SK-N-SH treated with all-trans-retinoic acid at 6 μM for 48 hours (cell line): ENCODE measurements around the gene DPP9.

Experiments
- ATAC-seq: fragments of 200-7000 bp; cut with Tn5 transposase; 3 replicates; pipeline ENCODE4 v1.9.1; 2020; ENCODE audit warnings: mild to moderate bottlenecking, moderate library complexity
- ARNTL ChIP-seq: fragments of 450-650 bp; formaldehyde crosslinking; IDR thresholded peaks from 2 replicates; pipeline ENCODE4 v1.5.0; 2020; ENCODE audit warnings: low read depth, mild to moderate bottlenecking, moderate library complexity, borderline replicate concordance
- CREB5 ChIP-seq: fragments of 250-450 bp; sonication (Bioruptor Pico); IDR thresholded peaks from 2 replicates; pipeline ENCODE4 v1.5.1; 2020; ENCODE audit warnings: low read depth, mild to moderate bottlenecking, moderate library complexity
- CSDC2 ChIP-seq: fragments of 250-450 bp; sonication (Bioruptor Pico); IDR thresholded peaks from 2 replicates; pipeline ENCODE4 v1.5.0; 2020; ENCODE audit warnings: mild to moderate bottlenecking, moderate library complexity
- GLIS3 ChIP-seq: fragments of 250-450 bp; sonication (Bioruptor Pico); IDR thresholded peaks from 2 replicates; pipeline ENCODE4 v1.5.0; 2020; ENCODE audit warnings: mild to moderate bottlenecking, moderate library complexity
- OSR1 ChIP-seq: fragments of 250-450 bp; sonication (Bioruptor Pico); IDR thresholded peaks from 2 replicates; pipeline ENCODE4 v1.8.0; 2022; ENCODE audit warnings: moderate library complexity, mild to moderate bottlenecking, inconsistent platforms
- TCF4 ChIP-seq: fragments of 250-450 bp; sonication (Bioruptor Pico); IDR thresholded peaks from 2 replicates; pipeline ENCODE4 v1.8.0; 2021; ENCODE audit warnings: mild to moderate bottlenecking, moderate library complexity, borderline replicate concordance
- TOX ChIP-seq: fragments of 250-450 bp; sonication (Bioruptor Pico); IDR thresholded peaks from 2 replicates; pipeline ENCODE4 v1.8.0; 2021; ENCODE audit warnings: mild to moderate bottlenecking, moderate library complexity, borderline replicate concordance
- ZC3H10 ChIP-seq: fragments of 250-450 bp; sonication (Bioruptor Pico); IDR thresholded peaks from 2 replicates; pipeline ENCODE4 v1.5.1; 2021; ENCODE audit warnings: mild to moderate bottlenecking, moderate library complexity
- ZNF565 ChIP-seq: fragments of 450-650 bp; formaldehyde crosslinking; conservative IDR thresholded peaks from 2 replicates; pipeline ENCODE4 v1.5.0; 2020; ENCODE audit warnings: low read depth, mild to moderate bottlenecking, moderate library complexity
- ZNF70 ChIP-seq: fragments of 450-650 bp; formaldehyde crosslinking; IDR thresholded peaks from 2 replicates; pipeline ENCODE4 v1.5.0; 2020; ENCODE audit warnings: mild to moderate bottlenecking, moderate library complexity
- ZNF8 ChIP-seq: fragments of 450-650 bp; formaldehyde crosslinking; IDR thresholded peaks from 2 replicates; pipeline ENCODE4 v1.5.0; 2020; ENCODE audit warnings: mild to moderate bottlenecking, moderate library complexity
- TF ChIP-seq, protein P1 (sequence below): fragments of 250-450 bp; sonication (Bioruptor Pico); IDR thresholded peaks from 2 replicates; pipeline ENCODE4 v1.5.1; 2021; ENCODE audit warnings: mild to moderate bottlenecking, moderate library complexity
- TF ChIP-seq, protein P2 (sequence below): fragments of 250-450 bp; sonication (Bioruptor Pico); IDR thresholded peaks from 2 replicates; pipeline ENCODE4 v1.8.0; 2020; ENCODE audit warnings: mild to moderate bottlenecking, moderate library complexity, borderline replicate concordance
- TF ChIP-seq, protein P3 (sequence below): fragments of 250-450 bp; sonication (Bioruptor Pico); IDR thresholded peaks from 2 replicates; pipeline ENCODE4 v1.8.0; 2021; ENCODE audit warnings: low read depth, mild to moderate bottlenecking, moderate library complexity, borderline replicate concordance

The DPP9 gene

GRCh38 chr19:4678881-4679790 is 44.5 kb downstream of the DPP9 start (continued):
- TF ChIP-seq, protein P1, sequence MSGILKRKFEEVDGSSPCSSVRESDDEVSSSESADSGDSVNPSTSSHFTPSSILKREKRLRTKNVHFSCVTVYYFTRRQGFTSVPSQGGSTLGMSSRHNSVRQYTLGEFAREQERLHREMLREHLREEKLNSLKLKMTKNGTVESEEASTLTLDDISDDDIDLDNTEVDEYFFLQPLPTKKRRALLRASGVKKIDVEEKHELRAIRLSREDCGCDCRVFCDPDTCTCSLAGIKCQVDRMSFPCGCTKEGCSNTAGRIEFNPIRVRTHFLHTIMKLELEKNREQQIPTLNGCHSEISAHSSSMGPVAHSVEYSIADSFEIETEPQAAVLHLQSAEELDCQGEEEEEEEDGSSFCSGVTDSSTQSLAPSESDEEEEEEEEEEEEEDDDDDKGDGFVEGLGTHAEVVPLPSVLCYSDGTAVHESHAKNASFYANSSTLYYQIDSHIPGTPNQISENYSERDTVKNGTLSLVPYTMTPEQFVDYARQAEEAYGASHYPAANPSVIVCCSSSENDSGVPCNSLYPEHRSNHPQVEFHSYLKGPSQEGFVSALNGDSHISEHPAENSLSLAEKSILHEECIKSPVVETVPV: no peak
- TF ChIP-seq GLIS3 (CRISPR knock-in tag) (no peak), CSDC2 (CRISPR knock-in tag) (no peak), ZC3H10 (CRISPR knock-in tag) (no peak), TOX (no peak)
- TF ChIP-seq, protein P2, sequence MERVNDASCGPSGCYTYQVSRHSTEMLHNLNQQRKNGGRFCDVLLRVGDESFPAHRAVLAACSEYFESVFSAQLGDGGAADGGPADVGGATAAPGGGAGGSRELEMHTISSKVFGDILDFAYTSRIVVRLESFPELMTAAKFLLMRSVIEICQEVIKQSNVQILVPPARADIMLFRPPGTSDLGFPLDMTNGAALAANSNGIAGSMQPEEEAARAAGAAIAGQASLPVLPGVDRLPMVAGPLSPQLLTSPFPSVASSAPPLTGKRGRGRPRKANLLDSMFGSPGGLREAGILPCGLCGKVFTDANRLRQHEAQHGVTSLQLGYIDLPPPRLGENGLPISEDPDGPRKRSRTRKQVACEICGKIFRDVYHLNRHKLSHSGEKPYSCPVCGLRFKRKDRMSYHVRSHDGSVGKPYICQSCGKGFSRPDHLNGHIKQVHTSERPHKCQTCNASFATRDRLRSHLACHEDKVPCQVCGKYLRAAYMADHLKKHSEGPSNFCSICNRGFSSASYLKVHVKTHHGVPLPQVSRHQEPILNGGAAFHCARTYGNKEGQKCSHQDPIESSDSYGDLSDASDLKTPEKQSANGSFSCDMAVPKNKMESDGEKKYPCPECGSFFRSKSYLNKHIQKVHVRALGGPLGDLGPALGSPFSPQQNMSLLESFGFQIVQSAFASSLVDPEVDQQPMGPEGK (CRISPR knock-in tag): no peak

- peak; percentile 41 for ATAC-seq
- TF ChIP-seq TOX: no peak
- peak; percentile 99 for TF ChIP-seq ZNF70 (CRISPR knock-in tag)
Measured at GRCh38 chr19:4676955-4677731, 46.5 kb downstream of the DPP9 start.

DNA sequence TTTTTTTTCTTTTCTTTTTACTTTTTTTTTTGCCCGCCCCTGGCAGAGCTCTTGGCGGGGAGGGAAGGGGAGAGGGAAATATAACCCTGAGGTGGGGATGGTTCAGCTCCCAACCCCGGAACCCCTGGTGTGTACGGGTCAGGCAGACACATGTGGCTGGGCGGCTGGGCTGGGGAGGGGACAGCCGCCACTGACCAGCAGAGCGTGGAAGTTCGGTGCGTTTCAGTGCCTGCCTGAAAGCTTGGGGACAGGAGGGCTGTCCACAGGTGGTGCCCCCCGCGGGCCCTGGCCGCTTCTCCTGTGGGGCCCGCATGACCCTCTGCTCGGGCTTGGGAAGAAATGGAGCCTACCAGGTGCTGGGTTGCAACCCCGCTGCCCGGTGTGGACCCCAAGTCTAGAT is 48.3 kb downstream of the DPP9 start:
- no peak for TF ChIP-seq TCF4 (CRISPR knock-in tag)
- ATAC-seq: no peak

DNA sequence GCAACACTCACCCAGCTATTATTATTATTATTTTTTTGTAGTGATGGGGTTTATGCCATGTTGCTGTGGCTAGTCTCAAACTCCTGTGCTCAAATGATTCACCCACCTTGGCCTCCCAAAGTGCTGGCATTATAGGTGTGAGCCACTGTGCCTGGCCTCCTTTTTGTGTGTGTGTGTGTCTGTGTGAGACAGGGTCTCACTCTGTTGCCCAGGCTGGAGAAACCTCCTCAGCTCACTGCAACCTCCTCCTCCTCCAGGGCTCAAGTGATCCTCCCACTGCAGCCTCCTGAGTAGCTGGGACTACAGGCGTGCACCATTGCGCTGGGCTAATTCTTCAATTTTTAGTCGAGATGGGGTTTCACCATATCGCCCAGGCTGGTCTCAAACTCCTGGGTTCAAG is 49.9 kb downstream of the DPP9 start:
- TF ChIP-seq ZNF70 (CRISPR knock-in tag): no peak
- no peak for TF ChIP-seq ARNTL (CRISPR knock-in tag)
- TF ChIP-seq ZNF8 (CRISPR knock-in tag): no peak
- ATAC-seq: no peak

GRCh38 chr19:4673216-4673615 is 50.4 kb downstream of the DPP9 start:
- no peak for TF ChIP-seq GLIS3 (CRISPR knock-in tag)
- no peak for ATAC-seq

- TF ChIP-seq ZNF8 (CRISPR knock-in tag) (no peak), OSR1 (CRISPR knock-in tag) (no peak), ZNF70 (CRISPR knock-in tag) (no peak), ZNF565 (CRISPR knock-in tag) (no peak), TOX (no peak), CREB5 (CRISPR knock-in tag) (no peak)
- TF ChIP-seq, protein P3, sequence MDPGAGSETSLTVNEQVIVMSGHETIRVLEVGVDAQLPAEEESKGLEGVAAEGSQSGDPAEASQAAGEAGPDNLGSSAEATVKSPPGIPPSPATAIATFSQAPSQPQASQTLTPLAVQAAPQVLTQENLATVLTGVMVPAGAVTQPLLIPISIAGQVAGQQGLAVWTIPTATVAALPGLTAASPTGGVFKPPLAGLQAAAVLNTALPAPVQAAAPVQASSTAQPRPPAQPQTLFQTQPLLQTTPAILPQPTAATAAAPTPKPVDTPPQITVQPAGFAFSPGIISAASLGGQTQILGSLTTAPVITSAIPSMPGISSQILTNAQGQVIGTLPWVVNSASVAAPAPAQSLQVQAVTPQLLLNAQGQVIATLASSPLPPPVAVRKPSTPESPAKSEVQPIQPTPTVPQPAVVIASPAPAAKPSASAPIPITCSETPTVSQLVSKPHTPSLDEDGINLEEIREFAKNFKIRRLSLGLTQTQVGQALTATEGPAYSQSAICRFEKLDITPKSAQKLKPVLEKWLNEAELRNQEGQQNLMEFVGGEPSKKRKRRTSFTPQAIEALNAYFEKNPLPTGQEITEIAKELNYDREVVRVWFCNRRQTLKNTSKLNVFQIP (CRISPR knock-in tag): no peak
- no peak for ATAC-seq
Measured at GRCh38 chr19:4671185-4671851, 52.3 kb downstream of the DPP9 start.
